ENCODE measurements around the gene LRRC71.

LRRC71 gene

GRCh38 chr1:156920233-156921052, at the start of gene LRRC71:
Gene LRRC71 (plus strand): TSS chr1:156920632. CDS start chr1:156920804, 172 bp downstream.
- DNase-seq (ENCODE audit: low read depth in 2 of 2) = peak; percentile 10 to 18

DNA sequence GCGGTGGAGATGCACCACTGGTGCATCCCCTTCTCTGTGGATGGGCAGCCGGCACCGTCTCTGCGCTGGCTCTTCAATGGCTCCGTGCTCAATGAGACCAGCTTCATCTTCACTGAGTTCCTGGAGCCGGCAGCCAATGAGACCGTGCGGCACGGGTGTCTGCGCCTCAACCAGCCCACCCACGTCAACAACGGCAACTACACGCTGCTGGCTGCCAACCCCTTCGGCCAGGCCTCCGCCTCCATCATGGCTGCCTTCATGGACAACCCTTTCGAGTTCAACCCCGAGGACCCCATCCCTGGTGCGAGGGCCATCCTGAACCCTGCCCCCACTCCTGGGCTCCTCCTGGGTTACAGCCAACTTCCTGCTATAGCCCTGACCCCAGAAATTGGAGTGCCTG, 46.8 kb upstream of the LRRC71 start:
- DNase-seq (ENCODE audit: low read depth in 2 of 2) = no peak

DNA sequence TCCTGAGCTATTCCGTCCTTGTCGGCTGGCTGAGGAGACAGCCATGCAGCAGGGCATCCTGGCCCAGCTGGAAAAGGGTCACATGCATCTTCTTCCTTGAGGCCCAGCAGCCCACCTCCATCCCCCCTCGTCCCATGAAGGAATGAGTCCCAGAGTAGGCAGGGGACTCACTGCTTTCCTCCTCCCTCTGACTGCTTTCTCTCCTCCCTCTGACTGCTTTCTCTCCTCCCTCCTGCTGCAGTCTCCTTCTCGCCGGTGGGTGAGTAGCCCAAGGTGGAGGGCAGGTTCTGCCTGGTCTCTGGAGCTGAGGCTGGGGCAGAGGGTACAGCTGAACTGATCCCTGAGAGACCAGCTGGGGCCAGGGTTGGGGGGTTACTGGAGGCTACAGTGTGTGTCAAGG, 46.3 kb upstream of the LRRC71 start:
- no peak for DNase-seq (ENCODE audit: low read depth in 2 of 2)

- DNase-seq (ENCODE audit: low read depth in 2 of 2) = no peak
These were observed 45.7 kb upstream of the LRRC71 start for GRCh38 chr1:156874572-156875340.

GRCh38 chr1:156875341-156875615, 45.2 kb upstream of the LRRC71 start:
- DNase-seq (ENCODE audit: low read depth in 2 of 2) = no peak

- DNase-seq (ENCODE audit: low read depth in 2 of 2) = no peak
These were observed 44.2 kb upstream of the LRRC71 start for GRCh38 chr1:156876281-156876680.

- DNase-seq (ENCODE audit: low read depth in 2 of 2) = no peak
These were observed 42.8 kb upstream of the LRRC71 start for GRCh38 chr1:156877433-156878170.

DNA sequence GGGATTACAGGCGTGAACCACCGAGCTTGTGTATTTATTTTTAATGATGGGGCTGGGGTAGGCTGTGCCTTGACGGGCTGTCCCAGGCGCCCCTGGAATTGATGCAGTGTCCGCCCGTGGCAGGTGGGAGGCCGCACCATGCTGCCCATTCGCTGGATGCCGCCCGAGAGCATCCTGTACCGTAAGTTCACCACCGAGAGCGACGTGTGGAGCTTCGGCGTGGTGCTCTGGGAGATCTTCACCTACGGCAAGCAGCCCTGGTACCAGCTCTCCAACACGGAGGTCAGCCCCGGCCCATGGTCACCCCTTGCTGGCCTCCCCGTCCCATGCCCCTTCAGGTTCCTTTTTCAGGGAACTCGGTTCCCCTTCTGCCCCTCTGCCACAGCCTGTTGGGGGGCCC, 40.6 kb upstream of the LRRC71 start:
- DNase-seq (ENCODE audit: low read depth in 2 of 2) = no peak

- DNase-seq (ENCODE audit: low read depth in 2 of 2) = no peak
These were observed 40.0 kb upstream of the LRRC71 start for GRCh38 chr1:156880473-156880872.

DNA sequence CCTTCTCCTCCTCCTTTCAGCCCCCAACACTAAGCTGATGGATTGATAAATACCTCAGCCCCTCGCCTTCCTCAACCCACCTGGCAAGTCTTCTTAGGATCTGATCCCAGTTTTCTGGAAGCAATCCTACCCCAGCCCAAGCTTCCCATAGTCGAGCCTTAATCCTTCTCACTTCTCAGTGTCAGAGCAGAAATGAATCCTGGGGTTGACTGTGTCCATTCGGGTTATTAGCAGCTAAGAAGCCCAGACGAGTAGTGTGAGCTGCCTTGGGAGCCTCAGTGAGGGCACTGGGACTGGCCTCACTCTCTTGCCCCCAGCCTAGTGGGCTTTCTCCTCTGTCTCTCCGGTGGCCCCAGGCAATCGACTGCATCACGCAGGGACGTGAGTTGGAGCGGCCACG, 39.3 kb upstream of the LRRC71 start:
- DNase-seq (ENCODE audit: low read depth in 2 of 2) = no peak

- DNase-seq (ENCODE audit: low read depth in 2 of 2) = no peak
These were observed 38.8 kb upstream of the LRRC71 start for GRCh38 chr1:156881663-156882062.

DNA sequence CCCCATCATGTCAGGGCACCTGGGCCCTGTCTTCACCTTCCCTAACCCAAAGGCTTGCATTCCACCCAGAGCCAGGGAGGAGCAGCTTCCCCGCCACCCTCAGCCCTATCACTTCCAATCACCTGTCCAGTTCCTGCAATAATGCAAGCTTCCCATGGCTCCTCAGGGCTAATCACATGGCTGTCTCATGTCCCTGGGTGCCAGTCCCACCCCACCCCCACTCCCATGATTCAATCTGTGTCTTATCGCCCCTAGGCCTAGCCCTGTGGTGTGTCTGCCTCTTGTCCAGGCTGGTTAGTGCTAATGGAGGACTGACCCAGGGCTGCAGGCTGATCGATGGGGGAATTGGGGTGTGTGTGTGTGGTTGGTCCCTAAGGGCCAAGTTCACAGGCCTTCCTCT, 37.9 kb upstream of the LRRC71 start:
- DNase-seq (ENCODE audit: low read depth in 2 of 2) = no peak

- DNase-seq (ENCODE audit: low read depth in 2 of 2) = no peak
These were observed 36.5 kb upstream of the LRRC71 start for GRCh38 chr1:156883919-156884318.

GRCh38 chr1:156884560-156885184, 35.8 kb upstream of the LRRC71 start:
- no peak for DNase-seq (ENCODE audit: low read depth in 2 of 2)

- no peak for DNase-seq (ENCODE audit: low read depth in 2 of 2)
These were observed 35.1 kb upstream of the LRRC71 start for GRCh38 chr1:156885314-156885713.

- no peak for DNase-seq (ENCODE audit: low read depth in 2 of 2)
These were observed 34.5 kb upstream of the LRRC71 start for GRCh38 chr1:156885880-156886355.

GRCh38 chr1:156886583-156887281, 33.7 kb upstream of the LRRC71 start:
- no peak for DNase-seq (ENCODE audit: low read depth in 2 of 2)

DNA sequence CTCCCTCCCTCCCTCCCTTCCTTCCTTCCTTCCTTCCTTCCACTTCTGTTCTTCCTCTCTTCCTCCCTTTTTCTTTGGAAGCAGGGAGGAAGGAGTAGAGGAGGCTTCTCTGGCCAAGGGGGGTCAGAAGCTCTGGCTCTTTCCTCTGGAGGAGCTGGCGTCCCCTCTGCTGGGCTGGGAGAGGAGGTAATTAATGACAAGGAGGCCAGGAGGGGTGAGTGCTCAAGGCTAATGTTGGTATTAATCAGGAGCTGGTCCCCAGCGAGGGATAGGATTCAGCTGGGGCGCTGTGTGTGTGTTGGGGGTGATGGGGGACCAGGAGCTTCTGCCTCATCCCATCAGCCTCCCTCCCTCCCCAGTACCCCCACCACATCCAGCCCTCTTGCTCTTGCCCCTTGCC, 33.1 kb upstream of the LRRC71 start:
- DNase-seq (ENCODE audit: low read depth in 2 of 2) = no peak

DNA sequence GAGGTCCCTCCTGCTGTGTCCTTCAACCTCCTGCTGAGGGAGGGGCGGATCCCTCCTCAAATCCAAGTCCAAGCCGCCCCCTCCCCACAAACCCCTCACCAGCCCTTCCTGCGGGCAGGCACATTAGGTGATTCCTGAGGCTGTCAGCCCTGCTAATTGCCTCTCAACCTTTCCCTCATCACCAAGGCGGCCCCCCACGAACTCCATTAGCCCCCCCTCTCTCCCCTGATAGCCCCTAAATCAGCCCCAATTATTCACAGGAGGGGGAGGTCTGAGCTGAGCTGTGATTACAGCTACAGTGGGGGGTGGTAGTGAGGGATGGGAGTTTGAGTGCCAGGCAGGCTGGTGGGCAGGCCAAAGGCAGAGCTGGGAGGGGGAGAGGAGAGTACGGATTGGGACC, 32.7 kb upstream of the LRRC71 start:
- no peak for DNase-seq (ENCODE audit: low read depth in 2 of 2)

- peak in 1 of 2 donors; percentile 42 for DNase-seq (ENCODE audit: low read depth in 2 of 2)
These were observed 30.4 kb upstream of the LRRC71 start for GRCh38 chr1:156889802-156890580.
